GM19324 (cell line): ENCODE measurements around the gene CST6.
"Not testable (repeated sequence)": the region's sequence is repeated elsewhere in the genome, so short reads cannot be mapped to it uniquely, and the experiment has no call there.

Experiments used
- ATAC-seq: cut with Tn5 transposase; IDR thresholded peaks from one replicate; pipeline ENCODE4 v1.9.1; 2021; ENCODE audit warnings: mild to moderate bottlenecking, moderate library complexity; ENCODE audit not compliant: unreplicated experiment, low FRiP score

CST6 gene

GRCh38 chr11:66012946-66013761 is 1.3 kb downstream of the CST6 start:
- ATAC-seq, result no peak

DNA sequence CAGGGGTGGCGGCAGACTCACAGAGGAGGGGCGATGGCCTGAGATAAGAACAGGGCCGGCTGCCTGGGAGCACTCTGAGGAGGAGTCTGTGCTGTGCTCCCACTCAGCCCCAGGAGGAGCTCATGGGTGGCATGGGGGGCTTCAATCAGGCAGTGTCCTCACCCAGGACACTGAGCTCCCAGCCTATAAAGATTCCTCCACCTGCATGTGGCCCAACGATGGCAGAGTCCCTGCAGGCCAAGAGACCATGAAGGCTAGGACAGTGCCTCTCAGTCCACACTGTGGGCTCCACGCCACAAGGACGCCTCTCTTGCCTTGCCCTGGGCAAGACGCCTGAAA is 1.9 kb downstream of the CST6 start:
- ATAC-seq, result no peak

GRCh38 chr11:66014804-66015453 is 3.1 kb downstream of the CST6 start:
- no peak for ATAC-seq

- no peak for ATAC-seq
Observed at GRCh38 chr11:66015454-66015881, 3.7 kb downstream of the CST6 start.

- no peak for ATAC-seq
Observed at GRCh38 chr11:66015936-66016792, 4.4 kb downstream of the CST6 start.

- ATAC-seq, result no peak
Observed at GRCh38 chr11:66016793-66017177, 5.0 kb downstream of the CST6 start.

GRCh38 chr11:66017321-66017720 is 5.5 kb downstream of the CST6 start:
- ATAC-seq, result no peak

DNA sequence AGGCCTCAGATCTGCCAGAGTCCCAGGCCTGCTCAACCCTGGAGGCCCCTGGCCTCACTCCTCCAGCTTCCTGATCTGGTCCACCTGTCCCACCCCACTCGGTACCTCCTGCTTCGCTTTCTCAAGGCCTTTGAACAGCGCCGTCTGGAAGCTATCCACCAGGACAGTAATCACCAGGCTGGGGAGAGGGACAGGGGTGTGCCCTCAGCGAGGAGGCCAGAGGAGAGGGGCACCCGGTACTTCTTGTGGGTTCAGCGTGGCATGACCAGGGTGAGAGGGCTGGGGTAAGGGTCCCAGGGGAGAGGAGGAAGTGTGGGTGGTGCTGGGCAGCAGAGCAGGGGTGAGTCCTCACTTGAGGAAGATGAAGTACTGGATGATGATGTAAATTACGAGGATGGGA is 8.4 kb downstream of the CST6 start:
- ATAC-seq, result no peak

- no peak for ATAC-seq
Observed at GRCh38 chr11:66020618-66021357, 9.0 kb downstream of the CST6 start.

- no peak for ATAC-seq
Observed at GRCh38 chr11:66022401-66023185, 10.8 kb downstream of the CST6 start.

DNA sequence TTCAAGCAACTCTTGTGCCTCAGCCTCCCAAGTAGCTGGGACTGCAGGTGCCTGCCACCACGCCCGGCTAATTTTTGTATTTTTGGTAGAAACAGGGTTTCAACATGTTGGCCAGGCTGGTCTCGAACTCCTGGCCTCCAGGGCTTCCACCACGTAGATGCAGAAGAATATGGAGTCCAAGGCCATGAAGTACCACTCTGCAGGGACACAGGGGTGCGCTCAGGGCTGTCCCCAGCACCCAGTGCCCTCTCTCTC is 11.3 kb downstream of the CST6 start:
- ATAC-seq, result not testable (repeated sequence)

- ATAC-seq, result no peak
Observed at GRCh38 chr11:66026017-66026529, 14.3 kb downstream of the CST6 start, which contains the start of gene CATSPER1. CATSPER1 (minus strand) TSS chr11:66026479; CDS start chr11:66026379, 100 bp downstream.

GRCh38 chr11:66032957-66033735 is 21.3 kb downstream of the CST6 start:
- no peak for ATAC-seq

GRCh38 chr11:66035653-66036333 is 24.0 kb downstream of the CST6 start:
- ATAC-seq, result no peak

GRCh38 chr11:66036334-66036710 is 24.5 kb downstream of the CST6 start:
- no peak for ATAC-seq

GRCh38 chr11:66037327-66037726 is 25.5 kb downstream of the CST6 start:
- no peak for ATAC-seq

DNA sequence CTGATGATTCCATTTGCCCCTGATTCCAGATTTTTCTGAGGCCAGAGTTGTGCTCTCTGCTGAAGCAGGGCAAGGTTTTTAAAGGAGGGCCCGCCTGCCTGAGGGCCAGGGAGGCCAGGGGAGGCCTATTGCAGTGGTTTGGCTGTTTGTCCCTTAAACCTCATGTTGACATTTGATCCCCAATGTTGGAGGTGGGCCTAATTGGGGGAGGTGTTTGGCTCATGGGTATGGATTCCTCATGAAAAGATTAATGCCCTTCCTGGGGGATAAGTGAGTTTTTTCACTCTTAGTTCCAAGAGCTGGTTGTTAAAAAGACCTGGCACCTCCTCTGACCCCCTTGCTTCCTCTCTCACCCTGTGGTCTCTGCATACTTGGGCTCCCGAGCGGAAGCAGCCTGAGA is 28.0 kb downstream of the CST6 start:
- ATAC-seq, result no peak

DNA sequence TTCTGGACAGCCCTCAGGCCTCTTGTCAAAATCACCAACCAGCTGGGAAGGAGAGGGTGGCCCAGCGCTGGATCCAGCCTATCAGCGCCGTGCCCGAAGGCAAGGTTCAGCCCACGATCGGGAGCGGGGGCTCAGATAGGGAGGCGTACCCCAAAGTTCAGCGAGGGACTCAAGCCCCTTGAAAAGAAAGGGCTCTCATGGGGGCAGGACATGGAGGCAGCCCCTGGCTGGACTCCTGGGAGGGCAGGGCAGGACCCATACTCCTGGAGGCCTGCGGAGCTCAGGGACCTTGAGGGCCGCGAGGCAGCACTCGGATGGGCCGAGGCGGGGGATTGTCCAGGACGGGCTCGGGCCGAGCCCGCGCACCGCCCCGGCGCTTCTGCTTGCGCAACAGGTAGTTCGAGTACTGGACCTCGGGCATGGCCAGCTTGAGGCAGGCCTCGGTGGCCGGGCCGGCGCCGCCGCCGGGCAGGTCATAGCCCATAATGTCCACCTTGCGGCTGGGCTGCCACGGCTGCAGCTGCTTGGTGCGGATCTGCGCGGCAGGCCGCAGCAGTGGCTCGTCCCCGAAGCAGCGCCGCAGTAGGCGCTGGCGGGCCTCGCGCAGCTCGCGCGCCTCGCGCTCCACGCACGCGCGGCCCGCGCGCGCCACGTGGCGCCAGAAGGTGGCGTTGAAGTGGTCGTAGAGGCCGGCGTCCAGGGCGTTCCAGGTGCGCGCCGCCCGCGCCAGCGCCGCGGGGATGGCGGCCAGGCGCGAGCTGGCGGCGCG is 30.6 kb downstream of the CST6 start:
- no peak for ATAC-seq
